HG03432 (cell line): ENCODE data around the gene AQP2.
A peak's percentile ranks its signal among the peaks of the same experiment; 100 is the strongest.

Experiments
- ATAC-seq: cut with Tn5 transposase; IDR thresholded peaks from one replicate; pipeline ENCODE4 v1.9.1; 2021; ENCODE audit warnings: mild to moderate bottlenecking, moderate library complexity; ENCODE audit not compliant: unreplicated experiment

The AQP2 gene

DNA sequence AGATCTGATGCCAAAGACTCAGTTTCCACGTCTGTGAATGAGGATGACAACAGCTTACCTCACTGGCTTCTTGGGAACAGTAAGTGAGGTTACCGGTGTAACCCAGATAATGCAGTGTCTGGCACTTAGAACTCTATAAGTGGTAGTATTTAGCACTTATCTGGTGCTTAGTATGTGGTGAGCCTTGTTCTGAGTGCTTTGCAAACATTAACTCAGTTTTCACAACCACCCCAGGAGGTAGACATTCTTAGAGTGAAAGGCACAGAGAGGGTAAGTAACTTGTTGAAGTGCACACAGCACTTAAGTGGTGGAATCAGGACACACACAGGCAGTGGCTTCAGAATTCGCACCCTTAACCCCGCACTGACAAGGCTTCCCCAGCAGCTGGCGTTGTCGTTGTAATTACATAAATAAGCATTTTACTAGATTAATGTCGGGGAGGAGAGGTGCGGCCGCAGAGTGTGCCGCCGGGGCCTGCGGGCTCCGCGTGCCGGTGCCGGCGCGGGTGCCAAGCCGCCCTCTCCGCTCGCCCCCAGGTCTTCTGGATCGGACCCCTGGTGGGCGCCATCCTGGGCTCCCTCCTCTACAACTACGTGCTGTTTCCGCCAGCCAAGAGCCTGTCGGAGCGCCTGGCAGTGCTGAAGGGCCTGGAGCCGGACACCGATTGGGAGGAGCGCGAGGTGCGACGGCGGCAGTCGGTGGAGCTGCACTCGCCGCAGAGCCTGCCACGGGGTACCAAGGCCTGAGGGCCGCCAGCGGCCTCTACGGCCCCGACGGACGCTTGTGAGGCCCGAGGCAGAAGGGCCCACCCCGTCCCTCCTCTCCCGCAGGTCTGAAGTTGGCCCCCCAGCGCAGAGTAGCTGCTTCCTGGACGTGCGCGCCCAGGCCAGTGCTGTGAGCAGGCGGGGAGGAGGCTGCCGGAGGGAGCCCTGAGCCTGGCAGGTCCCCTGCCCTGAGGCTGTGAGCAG is 4.6 kb downstream of the AQP2 start:
- ATAC-seq = no peak

GRCh38 chr12:49955899-49956662 is 5.5 kb downstream of the AQP2 start:
- no peak for ATAC-seq

GRCh38 chr12:49956663-49957569 is 6.4 kb downstream of the AQP2 start:
- ATAC-seq = no peak

GRCh38 chr12:49957570-49957967 is 7.0 kb downstream of the AQP2 start:
- ATAC-seq = no peak

- ATAC-seq = no peak
These were observed 9.3 kb downstream of the AQP2 start for GRCh38 chr12:49959685-49960473.

DNA sequence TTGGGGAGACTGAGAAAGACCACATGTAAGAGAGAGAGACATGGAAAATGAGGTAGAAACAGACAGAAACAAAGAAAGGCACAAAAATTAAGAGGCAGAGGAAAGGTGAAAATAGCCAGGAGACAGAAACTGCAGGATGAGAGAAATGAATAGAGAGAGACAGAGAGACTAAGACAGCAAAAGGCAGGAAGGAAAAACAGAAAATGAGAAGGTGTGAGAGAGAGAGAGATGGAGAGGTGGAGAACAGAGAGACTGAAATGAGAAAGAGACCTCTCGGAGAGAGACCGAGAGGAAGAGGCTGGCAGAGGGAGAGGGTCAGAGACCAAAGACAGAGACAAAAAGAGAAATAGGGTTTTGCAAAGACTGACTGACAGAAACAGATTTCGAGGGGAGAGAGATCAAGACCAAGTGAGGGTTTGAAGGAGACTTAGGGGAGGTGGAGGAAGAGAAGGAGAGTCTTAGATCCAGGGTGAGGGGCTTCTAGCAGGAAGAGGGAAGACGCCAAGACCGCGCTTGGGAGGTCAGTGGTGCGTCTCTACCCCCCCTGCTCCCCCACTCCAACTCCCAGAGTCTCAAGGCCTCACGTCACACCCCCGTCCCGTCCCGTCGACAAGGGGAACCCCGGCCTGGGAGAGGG is 10.1 kb downstream of the AQP2 start:
- ATAC-seq = no peak

- ATAC-seq = no peak
These were observed 10.8 kb downstream of the AQP2 start, which contains the start of gene AQP5 for GRCh38 chr12:49961111-49961922. TSS of gene AQP5 (plus strand) at chr12:49961872. CDS start at chr12:49962018, 146 bp downstream.

DNA sequence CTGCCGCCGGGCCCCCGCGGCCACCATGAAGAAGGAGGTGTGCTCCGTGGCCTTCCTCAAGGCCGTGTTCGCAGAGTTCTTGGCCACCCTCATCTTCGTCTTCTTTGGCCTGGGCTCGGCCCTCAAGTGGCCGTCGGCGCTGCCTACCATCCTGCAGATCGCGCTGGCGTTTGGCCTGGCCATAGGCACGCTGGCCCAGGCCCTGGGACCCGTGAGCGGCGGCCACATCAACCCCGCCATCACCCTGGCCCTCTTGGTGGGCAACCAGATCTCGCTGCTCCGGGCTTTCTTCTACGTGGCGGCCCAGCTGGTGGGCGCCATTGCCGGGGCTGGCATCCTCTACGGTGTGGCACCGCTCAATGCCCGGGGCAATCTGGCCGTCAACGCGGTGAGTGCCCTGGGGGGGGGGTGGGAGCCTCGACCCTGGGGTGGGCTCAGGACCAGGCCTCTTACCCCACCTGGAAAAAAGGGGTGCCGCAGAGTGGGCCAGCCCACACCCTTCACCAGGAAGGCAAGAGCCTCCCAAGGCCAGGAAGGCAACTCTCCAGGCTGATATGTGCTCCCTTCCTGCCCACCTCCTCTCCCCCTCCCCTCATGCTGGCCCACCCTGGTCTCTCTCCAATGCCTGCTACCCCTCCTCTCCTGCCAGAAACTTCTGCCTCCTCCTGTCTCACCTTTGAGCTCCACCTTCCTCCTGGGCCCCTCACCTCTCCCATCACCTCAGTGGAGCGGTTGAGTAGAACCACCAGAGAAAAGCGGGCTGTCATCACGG is 11.6 kb downstream of the AQP2 start:
- ATAC-seq = no peak

GRCh38 chr12:49962861-49963765 is 12.6 kb downstream of the AQP2 start:
- ATAC-seq = no peak

DNA sequence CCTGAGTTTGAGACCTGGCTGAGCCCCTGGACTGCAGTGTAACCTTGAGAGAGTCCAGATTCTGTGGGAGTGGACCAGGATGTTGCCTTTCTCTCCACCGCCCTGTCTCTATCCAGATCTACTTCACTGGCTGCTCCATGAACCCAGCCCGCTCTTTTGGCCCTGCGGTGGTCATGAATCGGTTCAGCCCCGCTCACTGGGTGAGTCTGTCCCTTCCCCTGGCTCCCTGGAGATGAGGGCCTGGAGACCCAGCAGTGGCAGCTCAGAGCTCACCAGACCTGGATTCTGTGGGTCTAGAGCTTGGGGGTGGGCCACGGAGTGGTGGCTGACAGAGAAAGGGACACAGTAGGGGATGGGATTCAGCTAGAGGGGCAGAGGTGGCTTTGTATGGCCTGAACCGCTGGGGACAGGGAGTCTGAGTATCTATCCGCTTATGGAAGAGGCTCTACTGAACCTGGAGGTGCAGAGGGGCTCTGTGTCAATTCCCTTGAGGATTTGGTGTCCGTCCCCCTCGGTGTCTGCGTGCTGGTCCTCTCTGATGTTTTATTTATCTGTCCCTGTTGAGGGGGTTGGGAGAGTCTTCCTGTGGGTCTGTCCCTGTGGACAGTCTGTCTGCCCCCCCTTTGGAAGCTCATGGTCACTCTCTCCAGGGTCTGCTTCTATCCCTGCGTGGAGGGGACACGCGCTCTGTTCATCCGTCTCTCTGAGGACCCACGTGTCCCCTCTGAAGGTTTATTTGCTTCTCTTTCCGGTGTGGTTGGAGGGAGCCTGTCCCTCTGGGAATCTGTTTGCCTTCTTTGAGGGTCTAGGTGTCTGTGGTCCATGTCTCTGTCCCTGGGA is 13.7 kb downstream of the AQP2 start:
- no peak for ATAC-seq

DNA sequence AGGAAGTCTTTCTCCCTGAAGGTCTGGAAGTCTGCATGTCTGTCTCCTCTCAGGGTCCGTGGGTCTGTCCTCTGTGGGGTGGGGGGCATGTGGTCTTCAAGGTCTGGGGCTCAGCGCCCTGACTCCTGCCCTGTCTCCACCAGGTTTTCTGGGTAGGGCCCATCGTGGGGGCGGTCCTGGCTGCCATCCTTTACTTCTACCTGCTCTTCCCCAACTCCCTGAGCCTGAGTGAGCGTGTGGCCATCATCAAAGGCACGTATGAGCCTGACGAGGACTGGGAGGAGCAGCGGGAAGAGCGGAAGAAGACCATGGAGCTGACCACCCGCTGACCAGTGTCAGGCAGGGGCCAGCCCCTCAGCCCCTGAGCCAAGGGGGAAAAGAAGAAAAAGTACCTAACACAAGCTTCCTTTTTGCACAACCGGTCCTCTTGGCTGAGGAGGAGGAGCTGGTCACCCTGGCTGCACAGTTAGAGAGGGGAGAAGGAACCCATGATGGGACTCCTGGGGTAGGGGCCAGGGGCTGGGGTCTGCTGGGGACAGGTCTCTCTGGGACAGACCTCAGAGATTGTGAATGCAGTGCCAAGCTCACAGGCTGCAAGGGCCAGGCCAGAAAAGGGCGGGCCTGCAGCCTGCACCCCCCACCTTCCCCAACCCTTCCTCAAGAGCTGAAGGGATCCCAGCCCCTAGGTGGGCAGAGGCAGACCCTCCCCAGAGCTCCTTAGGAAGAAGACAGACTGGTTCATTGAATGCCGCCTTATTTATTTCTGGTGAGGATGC is 14.5 kb downstream of the AQP2 start:
- no peak for ATAC-seq

DNA sequence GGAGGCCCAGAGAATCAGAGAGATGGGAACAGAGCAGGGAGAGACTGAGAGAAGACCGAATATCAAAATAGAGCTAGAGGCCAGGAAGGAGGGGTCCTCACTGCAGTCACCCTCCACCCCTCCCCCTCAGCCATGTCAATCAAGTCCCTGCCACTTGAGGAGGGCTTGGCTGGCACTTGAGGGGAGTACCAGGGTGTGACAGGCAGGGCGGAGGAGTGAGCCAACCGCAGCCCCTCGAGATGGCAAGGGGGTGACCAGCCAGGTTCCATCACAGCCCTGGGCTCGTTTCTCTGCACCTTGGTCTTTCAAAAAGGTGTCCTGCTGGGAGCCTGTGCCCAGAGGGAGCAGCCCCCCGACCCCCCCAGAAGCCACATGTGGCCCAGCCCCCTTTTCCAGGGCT is 15.3 kb downstream of the AQP2 start:
- ATAC-seq = no peak

DNA sequence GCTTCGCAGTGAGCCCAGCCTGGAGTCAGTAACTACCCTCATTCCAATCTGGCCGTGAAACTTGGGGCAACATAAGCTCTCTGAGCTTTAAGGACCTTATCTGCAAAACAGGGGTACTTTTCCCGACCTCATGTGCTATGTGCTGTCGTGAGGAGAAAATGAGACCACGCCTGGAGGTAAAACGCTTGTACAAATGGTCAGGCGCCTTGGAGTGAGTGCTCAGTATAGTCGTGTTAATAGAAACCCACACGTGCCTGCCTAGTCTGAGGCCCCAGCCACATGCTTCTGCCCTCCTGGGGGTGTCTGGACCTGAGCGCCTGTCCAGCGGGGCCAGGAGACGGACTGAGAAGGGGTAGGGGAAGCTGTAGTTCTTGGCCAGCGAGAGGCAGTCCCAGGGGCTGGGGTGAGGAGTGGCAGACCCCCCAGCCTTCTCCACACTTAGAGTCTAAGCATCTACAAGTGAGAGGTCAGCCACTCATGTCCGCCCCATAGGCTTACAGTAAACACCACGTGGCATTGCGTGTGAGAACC is 16.0 kb downstream of the AQP2 start:
- no peak for ATAC-seq

- ATAC-seq = peak; percentile 78
These were observed 16.7 kb downstream of the AQP2 start for GRCh38 chr12:49967042-49967776.
